ENCODE measurements around the gene ERH.

The ERH gene

DNA sequence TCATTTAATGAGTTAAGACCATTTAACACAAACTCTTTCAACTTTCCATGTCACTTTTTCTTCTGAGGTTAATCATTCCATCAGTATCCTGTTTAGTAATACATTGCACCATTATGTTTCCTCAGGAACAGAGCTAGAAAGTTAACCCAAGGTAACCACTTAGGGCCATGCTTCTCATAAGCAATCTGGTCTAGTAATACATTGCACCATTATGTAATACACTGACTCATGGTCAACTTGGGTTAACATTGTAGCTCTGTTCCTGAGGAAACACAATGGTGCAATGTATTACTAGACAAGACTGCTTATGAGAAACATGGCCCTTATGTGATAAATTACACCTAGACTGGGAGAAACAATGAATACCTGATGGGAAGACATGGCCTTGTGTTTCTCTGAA, 21.7 kb downstream of the ERH start:
- DNase-seq (ENCODE audit: low spot score) = no peak
- in situ Hi-C loops (cut with MboI; ENCODE audit: low sequenced_read_pairs, unreplicated experiment) = no loop called here
- TF ChIP-seq, protein P1, sequence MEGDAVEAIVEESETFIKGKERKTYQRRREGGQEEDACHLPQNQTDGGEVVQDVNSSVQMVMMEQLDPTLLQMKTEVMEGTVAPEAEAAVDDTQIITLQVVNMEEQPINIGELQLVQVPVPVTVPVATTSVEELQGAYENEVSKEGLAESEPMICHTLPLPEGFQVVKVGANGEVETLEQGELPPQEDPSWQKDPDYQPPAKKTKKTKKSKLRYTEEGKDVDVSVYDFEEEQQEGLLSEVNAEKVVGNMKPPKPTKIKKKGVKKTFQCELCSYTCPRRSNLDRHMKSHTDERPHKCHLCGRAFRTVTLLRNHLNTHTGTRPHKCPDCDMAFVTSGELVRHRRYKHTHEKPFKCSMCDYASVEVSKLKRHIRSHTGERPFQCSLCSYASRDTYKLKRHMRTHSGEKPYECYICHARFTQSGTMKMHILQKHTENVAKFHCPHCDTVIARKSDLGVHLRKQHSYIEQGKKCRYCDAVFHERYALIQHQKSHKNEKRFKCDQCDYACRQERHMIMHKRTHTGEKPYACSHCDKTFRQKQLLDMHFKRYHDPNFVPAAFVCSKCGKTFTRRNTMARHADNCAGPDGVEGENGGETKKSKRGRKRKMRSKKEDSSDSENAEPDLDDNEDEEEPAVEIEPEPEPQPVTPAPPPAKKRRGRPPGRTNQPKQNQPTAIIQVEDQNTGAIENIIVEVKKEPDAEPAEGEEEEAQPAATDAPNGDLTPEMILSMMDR (IDR thresholded peaks at IDR 0.05; ENCODE audit: borderline replicate concordance, control extremely low read depth, extremely low read depth, insufficient read depth, missing control alignments) = no peak

DNA sequence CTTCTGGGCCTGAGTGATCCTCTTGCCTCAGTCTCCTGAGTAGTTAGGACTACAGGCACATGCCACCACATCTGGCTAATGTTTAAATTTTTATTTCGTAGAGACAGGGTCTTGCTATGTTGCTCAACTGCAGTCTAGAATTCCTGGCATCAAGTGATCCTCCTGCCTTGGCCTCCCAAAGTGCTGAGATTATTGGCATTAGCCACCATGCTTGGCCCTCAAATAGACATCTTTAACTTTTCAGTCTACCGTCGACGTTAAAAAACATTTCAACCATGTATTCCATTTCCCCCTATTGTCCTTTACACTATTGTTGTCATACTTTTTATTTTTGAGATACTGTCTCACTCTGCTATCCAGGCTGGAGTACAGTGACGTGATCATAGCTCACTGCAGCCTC, 22.4 kb downstream of the ERH start:
- in situ Hi-C loops (cut with MboI; ENCODE audit: low sequenced_read_pairs, unreplicated experiment) = no loop called here
- TF ChIP-seq, protein P1 (IDR thresholded peaks at IDR 0.05; ENCODE audit: borderline replicate concordance, control extremely low read depth, extremely low read depth, insufficient read depth, missing control alignments) = no peak
- no peak for DNase-seq (ENCODE audit: low spot score)

DNA sequence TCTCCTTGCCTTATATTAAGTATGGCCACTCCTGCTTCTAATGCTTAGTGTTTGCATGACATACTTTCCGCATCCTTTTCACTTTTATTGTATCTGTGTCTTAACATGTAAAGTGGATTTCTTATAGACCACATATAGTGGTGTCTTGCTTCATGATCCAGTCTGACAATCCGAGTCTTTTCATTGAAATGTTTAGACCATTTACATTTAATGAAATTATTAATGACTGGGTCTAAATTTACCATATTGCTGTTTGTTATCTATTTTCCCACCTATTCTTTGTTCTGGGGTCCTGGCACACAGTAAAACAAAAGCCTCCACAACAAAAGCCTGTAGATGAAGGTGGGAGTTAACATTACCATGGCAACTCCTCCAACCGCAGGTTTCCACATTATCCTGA, 22.9 kb downstream of the ERH start:
- in situ Hi-C loops (cut with MboI; ENCODE audit: low sequenced_read_pairs, unreplicated experiment) = no loop called here
- TF ChIP-seq, protein P1 (IDR thresholded peaks at IDR 0.05; ENCODE audit: borderline replicate concordance, control extremely low read depth, extremely low read depth, insufficient read depth, missing control alignments) = no peak
- DNase-seq (ENCODE audit: low spot score) = no peak

DNA sequence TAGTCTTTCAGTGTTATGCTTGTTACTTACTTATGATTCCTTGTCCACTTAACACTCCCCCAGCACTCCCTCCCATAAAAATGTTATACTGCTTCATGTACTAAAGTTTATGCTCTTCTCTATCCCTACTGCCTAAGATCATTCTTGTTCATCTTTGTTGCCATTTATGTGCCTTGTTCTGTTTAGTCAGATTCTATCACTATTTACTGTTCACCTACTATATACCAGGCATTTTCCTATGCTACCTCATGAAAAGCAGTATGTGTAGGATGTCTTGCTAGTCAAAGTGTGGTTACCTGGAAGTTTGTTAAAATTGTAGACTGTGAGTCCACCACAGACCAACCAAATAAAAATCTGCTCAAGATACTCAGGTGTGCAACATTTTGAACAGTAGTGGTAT, 23.9 kb downstream of the ERH start:
- DNase-seq (ENCODE audit: low spot score) = no peak
- TF ChIP-seq, protein P1 (IDR thresholded peaks at IDR 0.05; ENCODE audit: borderline replicate concordance, control extremely low read depth, extremely low read depth, insufficient read depth, missing control alignments) = no peak
- in situ Hi-C loops (cut with MboI; ENCODE audit: low sequenced_read_pairs, unreplicated experiment) = no loop called here

DNA sequence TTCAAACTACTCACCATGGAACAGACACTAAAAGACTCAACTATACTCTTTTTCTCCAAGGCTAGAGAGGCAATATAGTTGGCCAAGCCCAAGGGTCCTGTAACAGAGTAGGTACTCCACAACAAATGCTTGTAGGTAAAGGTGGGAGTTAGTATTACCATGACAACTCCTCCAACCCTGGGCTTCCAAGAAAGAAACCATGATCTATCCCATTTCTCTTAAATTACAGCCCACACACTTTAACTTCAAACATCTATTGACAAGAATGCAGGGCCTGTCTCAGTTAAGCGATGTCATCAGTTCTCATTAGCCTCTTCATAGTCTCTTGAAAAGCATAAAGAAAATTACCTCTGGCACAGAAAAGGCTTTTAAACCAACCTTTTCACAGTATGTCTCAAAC, 25.0 kb downstream of the ERH start:
- in situ Hi-C loops (cut with MboI; ENCODE audit: low sequenced_read_pairs, unreplicated experiment) = no loop called here
- DNase-seq (ENCODE audit: low spot score) = no peak
- TF ChIP-seq, protein P1 (IDR thresholded peaks at IDR 0.05; ENCODE audit: borderline replicate concordance, control extremely low read depth, extremely low read depth, insufficient read depth, missing control alignments) = no peak

DNA sequence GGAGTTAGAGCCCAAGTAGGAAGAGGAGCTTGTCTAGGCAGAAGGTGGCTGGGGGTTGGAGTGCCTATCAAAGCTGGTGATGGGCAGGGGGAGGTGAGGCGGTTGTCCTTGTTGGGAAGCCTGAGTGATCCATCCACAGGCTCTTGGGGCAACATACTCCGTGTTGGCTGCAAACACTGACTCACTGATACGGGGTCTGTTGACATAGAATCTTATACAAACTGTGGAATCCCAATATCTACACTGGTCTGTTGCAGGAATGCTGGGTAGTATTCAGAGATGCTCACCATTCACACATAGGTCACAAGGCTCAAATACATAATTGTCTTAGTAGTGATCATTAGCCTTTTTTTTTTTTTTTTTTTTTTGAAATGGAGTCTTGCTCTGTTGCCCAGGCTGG, 26.0 kb downstream of the ERH start:
- in situ Hi-C loops (cut with MboI; ENCODE audit: low sequenced_read_pairs, unreplicated experiment) = no loop called here
- TF ChIP-seq, protein P1 (IDR thresholded peaks at IDR 0.05; ENCODE audit: borderline replicate concordance, control extremely low read depth, extremely low read depth, insufficient read depth, missing control alignments) = no peak
- DNase-seq (ENCODE audit: low spot score) = no peak

DNA sequence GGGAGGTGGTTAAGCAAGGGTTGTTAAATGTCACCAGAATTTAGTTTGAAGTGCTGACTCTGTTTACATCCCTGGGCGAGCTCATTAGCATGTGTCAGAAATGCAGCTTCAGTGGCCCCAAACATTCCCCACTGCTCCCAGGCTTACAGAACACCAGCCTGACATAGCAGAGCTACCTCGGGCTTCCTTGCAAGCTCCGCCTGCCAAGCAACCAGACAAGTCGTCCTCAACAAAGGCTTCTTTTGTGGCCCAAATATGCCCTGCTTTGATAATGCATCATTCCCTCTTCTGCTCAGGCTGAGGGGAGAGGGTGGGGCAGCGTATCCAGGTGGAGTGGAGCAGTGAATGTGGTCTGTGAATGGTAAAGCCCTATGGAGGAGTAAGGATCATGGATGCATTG, 28.0 kb downstream of the ERH start:
- no peak for DNase-seq (ENCODE audit: low spot score)
- TF ChIP-seq, protein P1 (IDR thresholded peaks at IDR 0.05; ENCODE audit: borderline replicate concordance, control extremely low read depth, extremely low read depth, insufficient read depth, missing control alignments) = no peak
- in situ Hi-C loops (cut with MboI; ENCODE audit: low sequenced_read_pairs, unreplicated experiment) = no loop called here
